Bronchial epithelial cell (primary cell): ENCODE results near the gene FANCE. TPM values are rescaled to one million over a fixed set of nuclear protein-coding genes. Genes with fewer than 3 reads are reported as not detected.

Experiments used
- DNase-seq: peaks from one replicate; pipeline ENCODE4 v3.0.0-alpha.2; 2010; ENCODE audit warnings: low read depth
- FAIRE-seq: peaks from 2 replicates; lab custom pipeline; 2011; peaks lifted over from hg19 to GRCh38; lab: Jason Lieb, UNC
- H3K27me3 ChIP-seq: 2 replicates; pipeline ENCODE4 v1.5.1; 2011; ENCODE audit warnings: low read length; ENCODE audit not compliant: control insufficient read depth, insufficient read depth
- H3K36me3 ChIP-seq: 2 replicates; pipeline ENCODE4 v1.5.1; 2011; ENCODE audit warnings: low read length; ENCODE audit not compliant: control insufficient read depth, insufficient read depth
- H3K4me3 ChIP-seq: 2 replicates; pipeline ENCODE4 v1.5.1; 2011; ENCODE audit warnings: mild to moderate bottlenecking, low read depth, low read length, control low read depth
- total RNA-seq: library from RNA; depleted of rRNA; stranded (reverse); fragments of >200 nt; gene quantifications from 2 replicates; pipeline ENCODE4 v1.2.1, GENCODE V29; 2014
- TF ChIP-seq, protein P1 (sequence below): IDR thresholded peaks from 2 replicates; pipeline ENCODE4 v1.5.1; 2011; ENCODE audit warnings: mild to moderate bottlenecking, moderate library complexity, low read length, control low read depth, inconsistent platforms; ENCODE audit not compliant: insufficient read depth, severe bottlenecking

The FANCE gene
- total RNA-seq, 1 donor from 2014 or later: 46.3 TPM

GRCh38 chr6:35417979-35418661 is 34.0 kb upstream of the FANCE start:
- TF ChIP-seq, protein P1, sequence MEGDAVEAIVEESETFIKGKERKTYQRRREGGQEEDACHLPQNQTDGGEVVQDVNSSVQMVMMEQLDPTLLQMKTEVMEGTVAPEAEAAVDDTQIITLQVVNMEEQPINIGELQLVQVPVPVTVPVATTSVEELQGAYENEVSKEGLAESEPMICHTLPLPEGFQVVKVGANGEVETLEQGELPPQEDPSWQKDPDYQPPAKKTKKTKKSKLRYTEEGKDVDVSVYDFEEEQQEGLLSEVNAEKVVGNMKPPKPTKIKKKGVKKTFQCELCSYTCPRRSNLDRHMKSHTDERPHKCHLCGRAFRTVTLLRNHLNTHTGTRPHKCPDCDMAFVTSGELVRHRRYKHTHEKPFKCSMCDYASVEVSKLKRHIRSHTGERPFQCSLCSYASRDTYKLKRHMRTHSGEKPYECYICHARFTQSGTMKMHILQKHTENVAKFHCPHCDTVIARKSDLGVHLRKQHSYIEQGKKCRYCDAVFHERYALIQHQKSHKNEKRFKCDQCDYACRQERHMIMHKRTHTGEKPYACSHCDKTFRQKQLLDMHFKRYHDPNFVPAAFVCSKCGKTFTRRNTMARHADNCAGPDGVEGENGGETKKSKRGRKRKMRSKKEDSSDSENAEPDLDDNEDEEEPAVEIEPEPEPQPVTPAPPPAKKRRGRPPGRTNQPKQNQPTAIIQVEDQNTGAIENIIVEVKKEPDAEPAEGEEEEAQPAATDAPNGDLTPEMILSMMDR: no peak
- FAIRE-seq (no peak), DNase-seq (no peak)
- peaks cover 29% of the 10 kb centered on the region for H3K36me3 ChIP-seq
- H3K27me3 ChIP-seq: no peaks in the 10 kb centered on the region
- H3K4me3 ChIP-seq: no peak overlapping the region

DNA sequence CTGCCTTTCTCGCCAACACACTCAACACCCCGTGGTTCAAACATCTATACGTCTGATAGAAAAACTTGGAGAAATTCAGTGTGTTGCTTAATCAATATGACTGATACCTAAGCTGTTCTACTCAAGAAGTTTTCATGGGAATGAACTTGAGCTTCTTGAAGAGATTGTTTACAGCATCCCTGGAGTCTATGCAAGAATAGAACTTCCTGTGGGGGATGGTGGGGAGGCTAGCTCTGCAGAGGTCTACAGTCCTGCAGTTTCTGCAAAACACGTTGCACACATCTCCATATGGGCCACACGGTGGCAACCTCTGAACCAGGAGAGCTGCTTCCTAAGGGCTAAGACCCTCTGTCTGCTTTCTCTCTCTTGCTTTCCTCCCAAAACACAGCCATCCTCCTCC is 32.7 kb upstream of the FANCE start:
- no peak for FAIRE-seq
- peaks cover 39% of the 10 kb centered on the region for H3K36me3 ChIP-seq
- TF ChIP-seq, protein P1: no peak
- no peaks in the 10 kb centered on the region for H3K27me3 ChIP-seq
- no peak for DNase-seq
- H3K4me3 ChIP-seq: no peak overlapping the region

DNA sequence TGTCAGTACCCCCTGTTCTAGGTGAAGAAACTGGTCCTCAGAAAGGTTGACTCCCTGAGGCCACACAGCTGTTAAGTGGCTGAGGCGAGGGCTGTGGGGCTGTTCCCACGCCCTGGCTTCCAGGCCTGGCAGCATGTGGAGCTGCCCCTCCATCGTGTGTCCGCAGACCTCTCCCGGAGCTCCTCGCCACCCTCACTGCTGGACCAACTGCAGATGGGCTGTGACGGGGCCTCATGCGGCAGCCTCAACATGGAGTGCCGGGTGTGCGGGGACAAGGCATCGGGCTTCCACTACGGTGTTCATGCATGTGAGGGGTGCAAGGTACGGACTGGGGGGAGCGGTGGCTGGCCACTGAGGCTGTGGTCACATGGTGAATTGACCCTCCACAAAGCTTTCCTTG is 32.2 kb upstream of the FANCE start:
- TF ChIP-seq, protein P1: no peak
- no peak for DNase-seq
- Histone ChIP-seq H3K36me3 (peaks cover 43% of the 10 kb centered on the region), H3K4me3 (no peak overlapping the region), H3K27me3 (no peaks in the 10 kb centered on the region)
- FAIRE-seq: no peak

DNA sequence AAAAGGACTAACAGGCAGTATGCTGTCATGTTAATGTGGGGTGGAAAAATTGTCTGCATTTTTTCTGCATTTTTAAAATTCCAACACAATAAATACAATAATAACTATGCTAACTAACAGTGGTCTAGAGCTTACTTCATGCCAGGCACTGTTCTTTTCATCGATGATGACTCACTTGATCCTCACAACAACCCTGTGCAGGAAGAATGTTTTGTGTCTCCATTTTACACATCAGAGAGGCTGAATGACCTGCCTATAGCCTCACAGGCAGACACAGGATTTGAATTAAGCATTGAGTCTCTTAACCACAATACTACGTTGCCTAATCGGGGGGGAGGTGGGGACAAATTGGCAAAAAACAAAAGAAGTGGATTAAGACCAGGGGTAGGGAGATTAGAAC is 26.9 kb upstream of the FANCE start:
- Histone ChIP-seq H3K27me3 (no peaks in the 10 kb centered on the region), H3K36me3 (peaks cover 39% of the 10 kb centered on the region), H3K4me3 (no peak overlapping the region)
- DNase-seq: no peak
- no peak for FAIRE-seq
- TF ChIP-seq, protein P1: no peak

DNA sequence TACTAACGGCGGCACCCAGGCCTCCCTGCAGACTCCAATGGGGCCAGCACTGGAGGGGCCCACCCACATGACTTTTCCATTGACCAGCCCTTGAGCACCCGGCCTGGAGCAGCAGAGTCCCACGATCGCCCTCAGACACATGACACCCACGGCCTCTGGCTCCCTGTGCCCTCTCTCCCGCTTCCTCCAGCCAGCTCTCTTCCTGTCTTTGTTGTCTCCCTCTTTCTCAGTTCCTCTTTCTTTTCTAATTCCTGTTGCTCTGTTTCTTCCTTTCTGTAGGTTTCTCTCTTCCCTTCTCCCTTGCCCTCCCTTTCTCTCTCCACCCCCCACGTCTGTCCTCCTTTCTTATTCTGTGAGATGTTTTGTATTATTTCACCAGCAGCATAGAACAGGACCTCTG is 26.1 kb upstream of the FANCE start:
- no peaks in the 10 kb centered on the region for H3K27me3 ChIP-seq
- no peak for DNase-seq
- FAIRE-seq: no peak
- H3K4me3 ChIP-seq: no peak overlapping the region
- TF ChIP-seq, protein P1: no peak
- H3K36me3 ChIP-seq: peaks cover 37% of the 10 kb centered on the region

- Histone ChIP-seq H3K4me3 (no peak overlapping the region), H3K27me3 (no peaks in the 10 kb centered on the region), H3K36me3 (peaks cover 28% of the 10 kb centered on the region)
- no peak for DNase-seq
- FAIRE-seq: no peak
- TF ChIP-seq, protein P1: no peak
Observed at GRCh38 chr6:35427435-35427834, 24.7 kb upstream of the FANCE start.
